ENCODE measurements around the gene RSF1.

The RSF1 gene

GRCh38 chr11:77813256-77813655, 7.3 kb downstream of the RSF1 start:
- no peak for DNase-seq (ENCODE audit: low spot score)

GRCh38 chr11:77806993-77807392, 13.5 kb downstream of the RSF1 start:
- no peak for DNase-seq (ENCODE audit: low spot score)

- no peak for DNase-seq (ENCODE audit: low spot score)
These were observed 14.1 kb downstream of the RSF1 start for GRCh38 chr11:77806415-77806814.

- no peak for DNase-seq (ENCODE audit: low spot score)
These were observed 19.0 kb downstream of the RSF1 start for GRCh38 chr11:77801477-77801876.

DNA sequence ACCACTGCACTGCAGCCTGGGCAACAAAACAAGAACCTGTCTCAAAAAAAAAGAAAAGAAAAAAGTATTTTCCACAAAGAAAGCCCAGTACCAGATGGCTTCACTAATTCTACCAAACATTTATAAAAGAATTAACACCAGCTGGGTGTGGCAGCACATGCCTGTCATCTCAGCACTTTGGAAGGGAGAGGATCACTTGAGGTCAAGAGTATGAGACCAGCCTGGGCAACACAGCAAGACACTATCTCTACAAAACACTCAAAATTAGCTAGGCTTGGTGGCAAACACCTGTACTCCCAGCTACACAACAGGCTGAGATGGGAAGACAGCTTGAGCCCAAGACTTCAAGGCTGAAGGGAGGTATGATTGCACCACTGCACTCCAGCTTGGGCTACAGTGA, 20.1 kb downstream of the RSF1 start:
- DNase-seq (ENCODE audit: low spot score), result no peak

DNA sequence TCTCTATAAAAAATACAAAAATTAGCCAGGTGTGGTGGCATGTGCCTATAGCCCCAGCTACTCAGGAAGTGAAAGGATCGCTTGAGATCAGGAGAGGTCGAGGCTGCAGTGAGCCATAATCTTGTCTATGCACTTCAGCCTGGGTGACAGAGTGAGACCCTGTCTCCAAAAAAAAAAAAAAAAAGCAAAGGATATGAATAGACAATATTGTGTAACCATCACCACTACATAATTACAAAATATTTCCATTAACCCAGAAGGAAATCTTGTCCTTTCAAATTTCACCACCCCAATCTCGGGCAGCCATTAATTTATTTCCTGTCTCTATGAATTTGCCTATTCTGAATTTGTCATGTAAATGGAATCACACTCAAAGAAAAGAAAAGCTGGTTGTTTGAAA, 21.2 kb downstream of the RSF1 start:
- DNase-seq (ENCODE audit: low spot score), result no peak

DNA sequence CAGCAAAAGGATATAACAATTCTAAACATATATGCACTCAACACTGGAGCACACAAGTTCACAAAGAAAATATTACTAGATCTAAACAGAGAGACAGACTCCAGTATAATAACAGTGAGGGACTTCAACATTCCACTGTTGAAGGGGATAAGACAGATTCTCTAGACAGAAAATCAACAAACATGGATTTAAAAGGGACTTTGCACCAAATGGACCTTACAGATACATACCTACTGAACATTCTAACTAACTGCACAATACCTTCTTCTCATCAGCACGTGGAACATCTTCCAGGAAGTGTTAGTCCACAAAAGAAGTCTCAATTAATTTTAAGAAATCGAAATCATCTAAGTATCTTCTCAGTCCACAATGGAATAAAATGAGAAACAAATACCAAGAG, 26.6 kb downstream of the RSF1 start:
- DNase-seq (ENCODE audit: low spot score), result no peak

GRCh38 chr11:77791301-77791700, 29.2 kb downstream of the RSF1 start:
- DNase-seq (ENCODE audit: low spot score), result no peak

- DNase-seq (ENCODE audit: low spot score), result no peak
These were observed 30.6 kb downstream of the RSF1 start for GRCh38 chr11:77789731-77790476.

GRCh38 chr11:77789061-77789730, 31.3 kb downstream of the RSF1 start:
- DNase-seq (ENCODE audit: low spot score), result no peak

DNA sequence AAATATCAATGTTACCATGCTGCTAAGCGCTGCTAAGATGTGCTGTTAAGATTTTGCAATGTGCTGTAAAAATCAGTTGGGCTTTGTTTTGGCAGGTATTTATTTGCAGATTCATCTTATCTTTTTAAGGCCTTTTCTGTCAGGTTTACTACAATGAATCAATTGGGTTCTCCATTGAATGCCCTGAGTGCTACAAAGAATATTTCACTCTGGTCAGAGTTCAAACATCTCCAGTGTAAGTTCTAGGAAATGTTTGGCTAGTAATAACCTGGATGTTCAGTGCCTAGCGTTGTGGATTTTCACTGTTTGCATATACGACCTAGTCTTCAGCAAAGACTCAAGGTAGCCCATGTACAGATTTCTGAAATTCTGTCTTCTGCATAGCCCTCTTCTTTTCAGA, 36.0 kb downstream of the RSF1 start:
- DNase-seq (ENCODE audit: low spot score), result no peak

GRCh38 chr11:77783025-77783424, 37.5 kb downstream of the RSF1 start:
- DNase-seq (ENCODE audit: low spot score), result no peak

DNA sequence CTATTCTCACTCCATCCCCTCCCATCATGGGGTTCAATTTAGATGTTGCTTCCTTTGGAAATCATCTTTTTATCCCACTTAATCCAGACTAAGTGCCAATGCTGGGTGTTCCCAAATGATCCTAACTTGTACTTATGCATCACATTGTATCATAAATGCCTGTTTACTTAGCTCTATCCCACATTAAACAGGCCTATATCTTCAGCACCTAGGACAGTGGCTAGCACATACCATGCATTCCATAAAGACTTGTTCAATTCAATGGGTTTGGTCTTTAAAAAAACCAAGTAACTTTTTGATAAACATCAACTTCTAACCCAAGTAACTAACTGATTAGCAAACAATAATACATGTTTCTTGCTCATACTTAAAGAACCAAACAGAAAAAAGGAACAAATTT, 40.6 kb downstream of the RSF1 start:
- DNase-seq (ENCODE audit: low spot score), result no peak

GRCh38 chr11:77778549-77778948, 42.0 kb downstream of the RSF1 start:
- no peak for DNase-seq (ENCODE audit: low spot score)

DNA sequence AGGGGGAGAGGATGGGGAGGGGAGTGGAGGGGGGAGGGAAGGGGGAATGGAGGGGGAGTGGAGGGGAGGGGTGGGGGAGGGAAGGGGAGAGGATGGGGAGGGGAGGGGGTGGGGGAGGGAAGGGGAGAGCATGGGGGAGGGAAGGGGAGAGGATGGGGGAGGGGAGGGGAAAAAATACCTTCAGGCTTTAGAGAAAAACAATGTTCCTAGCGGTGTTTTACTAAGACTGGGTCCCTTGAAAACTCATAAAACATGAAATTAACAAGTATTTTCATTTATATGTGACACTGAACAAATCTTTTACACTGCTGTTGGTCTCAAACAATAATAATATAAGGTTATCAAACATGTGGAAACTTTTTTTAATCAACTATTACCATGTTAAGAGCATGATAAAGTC, 42.4 kb downstream of the RSF1 start:
- DNase-seq (ENCODE audit: low spot score), result no peak

DNA sequence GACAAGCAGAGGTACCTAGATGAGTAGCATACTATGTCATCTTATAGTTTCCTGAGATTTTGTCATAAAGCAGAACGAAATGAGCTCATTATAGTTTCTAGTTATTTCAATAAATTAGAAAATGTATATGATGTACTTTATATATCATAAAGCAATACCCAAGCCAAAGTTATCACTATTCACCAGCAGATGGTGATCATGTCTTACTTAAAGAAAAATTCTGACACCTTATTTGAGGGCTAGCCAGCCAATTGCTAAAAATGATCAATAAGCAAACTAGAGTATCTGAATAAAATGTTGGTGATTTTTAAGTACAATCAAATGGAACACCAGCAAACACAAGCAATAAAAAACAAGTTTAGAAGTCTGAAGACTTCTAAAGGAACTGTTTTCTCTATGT, 44.1 kb downstream of the RSF1 start:
- peak; percentile 5 for DNase-seq (ENCODE audit: low spot score)

- no peak for DNase-seq (ENCODE audit: low spot score)
These were observed 44.6 kb downstream of the RSF1 start for GRCh38 chr11:77775936-77776335.

- no peak for DNase-seq (ENCODE audit: low spot score)
These were observed 49.4 kb downstream of the RSF1 start for GRCh38 chr11:77771135-77771534.

- no peak for DNase-seq (ENCODE audit: low spot score)
These were observed 49.9 kb downstream of the RSF1 start for GRCh38 chr11:77770629-77771028.

GRCh38 chr11:77762426-77762825, 58.1 kb downstream of the RSF1 start:
- DNase-seq (ENCODE audit: low spot score), result no peak

GRCh38 chr11:77761491-77761890, 59.0 kb downstream of the RSF1 start:
- no peak for DNase-seq (ENCODE audit: low spot score)

DNA sequence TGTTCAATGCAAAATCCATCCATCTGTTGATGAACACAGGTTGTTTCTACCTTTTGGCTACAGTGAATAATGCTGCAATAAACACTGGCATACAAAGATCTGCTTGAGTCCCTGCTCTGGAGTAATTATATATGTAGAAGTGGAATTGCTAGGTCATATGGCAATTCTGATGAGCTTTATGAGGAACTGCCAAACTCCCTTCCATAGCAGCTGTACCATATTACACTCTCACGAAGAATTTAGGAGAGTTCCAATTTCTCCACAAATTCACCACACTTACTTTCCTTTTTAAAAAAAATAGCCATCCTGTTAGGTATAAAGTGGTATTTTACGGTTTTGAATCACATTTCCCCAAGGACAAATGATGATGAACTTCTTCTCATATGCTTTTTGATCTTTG, 62.2 kb downstream of the RSF1 start:
- DNase-seq (ENCODE audit: low spot score), result no peak

- no peak for DNase-seq (ENCODE audit: low spot score)
These were observed 67.3 kb downstream of the RSF1 start for GRCh38 chr11:77753230-77753629.

- DNase-seq (ENCODE audit: low spot score), result no peak
These were observed 68.0 kb downstream of the RSF1 start for GRCh38 chr11:77752516-77752915.

Measured in activated CD4-positive, alpha-beta T cell treated with anti-CD3 and anti-CD28 coated beads, Interleukin-2, Interleukin-4, amounts not matched to agents 100 ng/mL and 50 ng/mL, durations not matched to agents 16 hours and 8 hours (primary cell).